SIG-M5 (cell line): ENCODE measurements around the gene SMNDC1.
A peak's percentile ranks its signal among the peaks of the same experiment; 100 is the strongest.

ENCODE experiments used
- DNase-seq: peaks from one replicate; lab custom pipeline; 2025; lab: John Stamatoyannopoulos, UW

SMNDC1 gene

DNA sequence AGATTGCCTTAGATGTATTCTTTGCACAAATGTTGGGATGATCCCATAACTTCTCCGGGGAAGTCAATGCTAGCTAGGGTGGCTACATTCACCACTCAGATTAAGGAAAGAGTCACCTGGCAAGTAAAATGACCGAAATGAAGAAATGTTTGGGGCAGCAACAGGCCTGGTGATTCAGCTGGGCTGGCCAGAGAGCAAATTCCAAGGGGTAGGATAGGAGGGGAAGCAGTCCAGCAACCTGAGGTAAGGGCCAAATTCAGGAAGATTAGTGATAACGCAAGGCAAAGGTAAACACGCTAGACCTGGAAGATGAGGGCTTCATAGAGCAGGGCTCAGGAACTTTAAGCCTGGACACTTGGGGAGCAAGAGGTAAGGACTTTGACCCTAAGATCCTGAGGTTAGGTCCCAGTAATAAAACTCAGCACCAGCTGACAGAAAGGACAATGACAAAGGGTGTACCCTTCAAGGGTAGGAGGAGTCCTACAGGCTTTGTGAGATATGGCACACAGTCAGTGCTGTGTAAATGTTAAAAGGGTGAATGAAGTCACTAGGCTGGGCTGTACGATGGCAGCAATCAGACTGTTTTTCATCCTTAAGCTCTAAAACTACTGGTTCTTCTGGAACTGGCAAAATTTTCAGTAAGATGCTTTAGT, 22.7 kb upstream of the SMNDC1 start:
- DNase-seq, result no peak

DNA sequence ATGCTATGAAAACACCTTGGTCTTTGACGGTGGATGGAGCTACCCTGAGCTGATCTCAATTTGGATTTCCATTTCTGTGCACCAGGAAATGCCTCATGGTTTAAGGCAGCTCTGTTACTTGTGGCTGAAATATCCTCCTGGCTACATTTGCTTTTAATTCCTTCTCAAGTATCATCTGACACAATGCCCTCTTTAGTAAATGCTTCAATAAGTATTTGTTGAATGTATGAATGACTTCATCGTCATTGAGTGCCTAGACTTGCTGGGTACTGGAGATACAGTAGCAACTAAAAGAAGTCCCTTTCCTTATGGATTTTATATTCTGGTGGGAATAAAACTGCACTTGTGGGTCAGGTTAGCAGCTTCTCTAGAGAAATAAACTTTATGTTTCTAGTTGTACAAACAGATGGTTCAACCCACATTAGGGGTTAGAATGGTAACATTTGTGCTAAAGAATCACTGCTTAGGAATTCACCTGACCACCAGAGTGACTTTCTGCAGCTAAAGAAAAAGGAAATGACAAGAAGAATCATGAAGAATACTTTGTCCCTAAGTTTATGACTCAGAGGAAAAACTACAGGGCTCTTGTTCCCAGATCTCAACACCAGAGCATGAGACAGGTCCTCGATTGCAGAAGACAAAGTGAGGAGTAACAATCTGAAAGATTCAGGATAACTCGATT, 21.8 kb upstream of the SMNDC1 start:
- DNase-seq, result no peak

DNA sequence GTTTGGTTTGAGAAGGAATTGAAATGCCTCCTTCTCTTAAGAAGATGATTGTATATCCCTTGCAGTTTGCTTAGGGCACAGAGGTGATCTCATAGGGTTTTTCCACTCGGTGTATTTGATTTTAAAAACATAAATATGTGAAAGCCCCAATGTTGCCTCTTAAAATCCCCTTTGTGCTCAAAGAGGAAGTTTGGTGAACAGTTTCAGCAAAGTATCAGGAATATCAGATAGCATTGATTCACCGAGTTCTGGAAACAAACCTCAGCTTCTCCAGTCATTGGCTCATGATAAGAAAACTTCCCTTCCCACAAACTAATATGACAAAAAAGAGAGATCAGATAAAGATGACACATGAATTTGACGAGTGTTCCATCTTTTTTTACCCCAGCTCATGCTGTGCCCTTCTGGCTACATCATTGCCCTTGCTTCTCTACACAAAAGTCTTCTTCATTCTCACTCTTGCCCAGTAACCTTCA, 20.1 kb upstream of the SMNDC1 start:
- no peak for DNase-seq

DNA sequence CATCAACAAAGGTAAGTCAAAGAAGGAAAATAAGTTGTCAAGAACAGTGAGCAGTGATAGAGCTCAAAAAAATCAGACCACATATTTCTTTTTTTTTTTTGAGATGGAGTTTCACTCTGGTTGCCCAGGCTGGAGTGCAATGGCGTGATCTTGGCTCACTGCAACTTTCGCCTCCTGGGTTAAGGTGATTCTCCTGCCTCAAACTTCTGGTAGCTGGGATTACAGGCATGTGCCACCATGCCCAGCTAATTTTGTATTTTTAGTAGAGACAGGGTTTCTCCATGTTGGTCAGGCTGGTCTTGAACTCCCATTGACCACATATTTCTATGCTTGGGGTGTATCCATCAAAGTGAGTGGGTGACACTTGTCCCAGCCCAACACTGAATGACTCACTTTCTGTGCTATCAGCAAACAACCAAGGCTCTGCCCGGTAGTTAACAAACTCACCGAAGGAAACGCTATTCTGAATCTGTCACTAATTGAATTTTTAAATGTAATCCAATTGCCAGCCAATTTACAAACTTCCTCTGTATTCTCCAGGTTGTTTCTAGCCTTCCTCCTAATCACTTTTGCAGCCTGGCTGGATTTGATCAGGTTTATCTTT, 19.6 kb upstream of the SMNDC1 start:
- no peak for DNase-seq

DNA sequence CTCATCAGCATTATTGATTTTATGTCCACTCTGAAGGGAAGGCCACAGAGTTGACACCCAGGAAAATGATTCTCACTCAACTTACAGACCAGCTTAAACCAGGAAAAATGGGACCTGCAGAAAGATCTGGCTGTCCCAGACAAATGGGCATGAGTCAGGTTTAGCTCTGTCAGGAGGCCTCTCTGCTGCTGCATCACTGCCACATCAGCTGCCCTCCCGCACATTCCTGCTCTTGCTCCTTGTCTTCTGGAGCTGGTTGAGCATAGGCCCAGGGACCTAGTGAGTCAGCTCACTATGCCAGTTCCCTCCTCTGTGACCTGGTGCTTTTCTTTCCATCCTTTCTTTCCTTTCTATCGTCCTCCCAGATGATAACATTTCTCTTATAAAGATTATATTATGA, 18.8 kb upstream of the SMNDC1 start:
- DNase-seq, result no peak

DNA sequence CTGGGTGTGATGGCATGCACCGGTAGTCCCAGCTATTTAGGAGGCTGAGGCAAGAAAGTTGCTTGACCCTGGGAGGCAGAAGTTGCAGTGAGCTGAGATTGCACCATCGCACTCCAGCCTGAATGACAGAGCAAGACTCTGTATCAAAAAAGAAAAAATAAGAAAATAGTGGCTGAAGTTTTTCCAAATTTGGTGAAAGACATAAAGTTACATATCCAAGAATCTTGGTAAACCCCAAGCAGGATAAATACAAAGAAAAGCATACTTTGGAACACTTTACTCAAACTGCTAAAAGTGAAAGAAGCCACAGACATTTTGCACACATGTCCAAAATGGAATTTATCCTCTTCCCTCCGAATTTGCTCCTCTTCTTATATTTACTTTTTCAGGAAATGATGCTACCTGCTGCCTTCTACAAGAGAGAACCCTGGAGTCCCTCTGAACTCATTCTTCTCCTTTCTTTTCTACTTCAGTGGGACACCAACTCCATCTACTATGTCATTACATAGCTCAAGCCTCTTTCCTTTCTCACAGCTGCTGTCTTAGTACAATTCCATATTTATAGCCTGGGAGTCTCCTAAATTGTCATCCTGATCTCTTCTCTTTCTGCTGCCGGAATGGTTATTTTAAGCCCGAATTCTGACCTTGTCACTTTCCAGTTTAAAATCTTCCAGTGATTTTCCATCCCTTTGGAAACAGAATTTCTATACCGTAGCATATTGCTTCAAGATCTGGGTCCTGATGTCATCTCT, 17.3 kb upstream of the SMNDC1 start:
- no peak for DNase-seq

DNA sequence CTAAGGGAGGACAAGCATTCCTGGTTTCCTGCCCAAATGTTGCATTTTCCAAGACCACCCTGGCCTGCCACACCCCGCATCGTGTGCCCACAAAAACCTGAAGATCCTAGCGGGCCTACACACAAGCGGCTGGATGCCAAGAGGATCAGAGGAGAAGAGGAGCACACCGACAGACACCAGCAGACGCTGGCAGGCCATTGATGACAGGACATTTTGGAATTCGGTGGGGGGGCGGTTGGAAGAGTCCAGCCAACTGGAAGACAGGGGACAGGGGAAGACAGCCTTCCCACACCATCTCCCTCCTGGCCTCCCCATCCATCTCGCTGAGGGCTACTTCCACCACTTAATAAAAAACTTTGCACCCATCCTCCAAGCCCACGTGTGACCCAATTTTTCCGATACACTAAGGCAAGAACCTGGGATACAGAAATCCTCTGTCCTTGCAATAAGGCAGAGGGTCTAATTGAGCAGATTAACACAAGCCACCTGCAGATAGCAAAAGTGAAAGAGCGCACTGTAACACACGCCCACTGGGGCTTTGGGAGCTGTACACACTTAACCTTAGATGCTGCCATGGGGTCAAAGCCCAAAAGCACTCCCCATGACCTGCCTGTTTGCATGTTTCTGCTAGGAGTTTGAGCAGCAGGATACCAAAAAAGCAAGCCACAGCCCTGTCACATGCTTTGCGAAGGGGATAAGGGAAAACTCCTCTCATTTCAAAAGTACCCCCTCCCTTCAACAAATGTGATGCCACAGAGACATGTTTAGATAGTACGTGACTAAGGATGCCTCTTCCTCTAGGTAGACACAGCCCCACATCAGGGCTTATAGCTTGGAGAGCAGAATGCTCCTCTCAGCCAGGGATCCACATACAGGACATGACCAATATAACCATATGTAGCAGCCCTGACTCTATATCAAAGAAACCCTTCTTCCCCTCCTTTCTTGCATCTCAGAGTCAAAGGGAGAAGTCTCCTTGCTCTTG, 13.4 kb upstream of the SMNDC1 start:
- DNase-seq, result no peak

DNA sequence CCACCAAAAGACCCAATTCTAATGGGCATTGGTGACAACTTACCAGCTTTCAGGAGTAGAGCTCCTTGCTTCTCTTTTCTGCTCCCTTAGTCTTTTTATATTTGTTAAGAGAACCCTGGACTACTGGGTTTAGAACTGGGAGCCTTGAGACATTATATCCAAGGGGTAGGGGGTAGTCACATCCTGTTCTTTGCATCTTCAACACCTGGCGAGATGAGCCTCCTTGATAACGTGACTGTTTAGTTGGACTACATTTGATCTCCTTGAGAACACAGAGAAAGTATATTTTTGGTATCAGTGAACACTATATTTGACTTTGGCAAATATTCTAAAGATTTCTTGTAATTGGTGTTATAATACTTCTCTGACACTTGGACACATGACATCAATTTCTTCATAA, 9.0 kb upstream of the SMNDC1 start:
- DNase-seq, result no peak

DNA sequence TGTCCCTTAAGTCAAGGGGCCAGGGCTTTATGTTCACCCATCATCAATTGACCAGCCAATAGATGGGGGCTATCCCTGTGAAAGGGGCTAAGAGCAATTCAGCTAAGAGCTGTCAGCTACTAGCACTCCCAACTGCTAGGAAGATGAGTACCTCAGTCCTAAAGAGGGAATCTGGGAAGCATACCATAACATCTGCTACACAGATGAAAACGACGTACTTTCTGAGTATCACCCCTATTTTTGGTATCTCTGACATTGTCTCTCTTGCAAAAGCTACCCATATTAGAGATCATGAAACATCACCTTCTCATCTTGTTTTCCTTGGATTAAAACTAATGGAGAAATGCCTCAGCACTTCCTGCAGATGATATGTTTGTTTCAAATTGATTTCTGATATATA, 7.5 kb upstream of the SMNDC1 start:
- DNase-seq, result no peak

DNA sequence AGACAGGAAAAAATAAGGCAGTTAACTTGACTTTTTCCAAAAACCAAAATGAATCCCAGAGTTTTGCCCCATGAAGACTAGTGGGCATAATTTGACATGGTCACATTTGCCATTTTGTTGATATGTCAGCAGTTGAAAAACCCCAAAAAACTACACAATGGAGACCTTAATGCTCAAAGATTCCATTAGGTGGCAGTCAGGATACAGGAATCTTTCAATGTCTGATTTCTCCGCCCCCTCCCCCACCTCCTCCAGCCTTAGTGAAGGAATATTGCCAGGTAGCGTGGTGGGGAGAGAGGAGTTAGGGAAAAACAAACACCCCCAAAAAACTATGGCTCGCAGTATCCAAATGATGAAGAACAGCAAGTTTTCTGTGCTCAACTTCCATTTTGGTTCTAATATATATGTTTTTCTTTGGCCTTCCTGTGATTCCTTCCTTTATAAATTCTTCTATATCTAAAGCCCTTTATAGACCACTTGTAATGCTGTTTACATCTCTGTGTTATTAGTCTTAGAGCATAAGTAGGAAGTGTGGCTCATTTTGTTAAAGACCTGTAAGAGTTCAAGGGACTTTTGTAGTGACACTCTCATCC, 6.7 kb upstream of the SMNDC1 start:
- DNase-seq, result no peak

DNA sequence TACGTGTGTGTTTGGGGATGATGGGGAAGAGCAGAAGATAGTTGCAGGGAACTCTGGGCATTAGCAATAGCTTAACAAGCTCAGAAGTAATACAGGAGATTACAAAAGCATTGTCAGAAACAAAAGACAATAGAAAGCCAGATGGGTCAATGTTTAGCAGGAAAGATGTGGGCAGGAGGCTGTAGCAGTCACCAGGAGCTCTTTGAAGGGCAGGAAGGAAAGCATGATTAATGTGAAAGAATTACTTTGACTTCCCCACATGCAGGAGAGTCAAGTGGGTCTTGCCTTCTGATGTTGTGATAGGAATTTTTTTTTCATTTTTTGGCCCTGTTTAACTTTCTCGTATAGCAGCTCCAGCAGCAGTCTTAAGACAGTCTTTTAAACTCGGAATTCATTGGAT, 6.0 kb upstream of the SMNDC1 start:
- DNase-seq, result no peak

DNA sequence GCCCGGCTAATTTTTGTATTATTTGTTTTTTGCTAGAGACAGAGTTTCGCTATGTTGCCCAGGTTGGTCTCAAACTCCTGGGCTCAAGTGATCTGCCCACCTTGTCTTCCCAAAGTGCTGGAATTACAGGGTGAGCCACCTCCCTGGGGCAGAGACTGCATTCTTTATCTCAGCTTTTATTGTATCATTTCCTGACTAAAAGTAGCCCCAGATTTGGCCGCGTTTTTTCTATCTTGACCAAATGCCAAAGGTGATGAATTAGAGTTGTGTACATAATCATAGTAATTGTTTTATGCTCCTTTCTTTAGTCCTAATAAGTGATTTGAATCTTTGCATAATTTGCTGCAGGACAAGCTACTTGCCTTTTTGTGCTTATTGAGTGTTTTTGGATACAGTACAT, 3.1 kb upstream of the SMNDC1 start:
- no peak for DNase-seq

DNA sequence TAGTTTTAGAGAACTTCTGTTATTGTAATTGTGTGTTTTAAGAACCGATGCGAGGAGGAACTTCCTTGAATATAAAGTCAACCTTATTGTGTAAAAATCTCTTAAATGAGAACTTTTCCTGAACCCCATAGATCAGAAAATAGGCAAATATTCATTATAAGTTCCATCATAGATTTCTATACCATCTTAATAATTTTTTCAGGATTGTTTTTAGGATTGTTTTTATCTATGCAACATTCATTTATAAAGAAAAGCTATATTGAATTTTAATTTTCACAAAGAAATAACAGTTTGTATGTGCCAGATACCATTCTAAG, 1.7 kb upstream of the SMNDC1 start:
- DNase-seq, result no peak

DNA sequence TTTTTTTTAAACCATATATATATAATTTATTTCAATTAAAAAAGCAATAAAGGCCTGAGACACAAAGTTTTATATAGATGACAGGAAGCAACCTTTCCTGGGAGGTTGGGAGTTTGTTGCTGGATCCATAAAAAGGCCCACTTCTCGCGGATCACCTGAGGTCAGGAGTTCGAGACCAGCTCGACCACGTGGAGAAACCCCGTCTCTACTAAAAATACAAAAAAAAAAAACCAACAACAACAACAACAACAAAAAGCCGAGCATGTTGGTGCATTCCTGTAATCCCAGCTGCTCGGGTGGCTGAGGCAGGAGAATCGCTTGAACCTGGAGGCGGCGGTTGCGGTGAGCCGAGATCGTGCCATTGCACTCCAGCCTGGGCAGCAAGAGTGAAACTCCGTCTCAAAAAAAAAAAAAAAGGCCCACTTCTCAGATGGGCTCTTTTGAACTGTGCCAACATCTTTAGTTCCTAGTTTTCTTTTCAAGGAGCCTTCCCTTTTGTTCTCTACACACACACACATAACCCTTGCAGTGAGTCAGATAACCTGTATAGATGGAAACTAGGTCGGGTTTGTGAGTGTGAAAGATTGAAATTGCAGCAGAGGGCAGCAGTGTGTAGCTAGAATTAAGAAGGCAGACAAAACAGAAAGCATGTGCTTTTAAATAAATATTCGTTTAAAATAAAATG, 1.2 kb upstream of the SMNDC1 start:
- peak; percentile 82 for DNase-seq

DNA sequence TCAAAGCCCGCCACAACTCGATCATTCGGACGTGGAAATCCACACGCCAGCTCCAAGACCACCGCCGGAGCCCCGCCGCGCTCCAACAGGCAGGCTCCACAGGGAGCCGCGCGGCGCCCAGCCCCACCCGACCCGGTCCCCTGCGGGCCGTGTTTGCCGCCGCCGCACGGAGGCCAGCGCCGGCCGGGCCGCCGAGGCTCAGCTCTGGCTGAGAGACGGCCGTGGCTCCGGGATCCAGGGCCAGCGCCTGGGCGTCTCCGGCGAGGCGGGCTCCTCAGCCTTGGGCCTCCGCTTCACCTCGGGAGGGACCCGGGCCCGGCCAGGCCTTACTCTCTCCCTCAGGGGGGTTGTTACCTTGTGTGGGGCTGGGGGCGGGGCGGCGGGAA, 333 bp downstream of the SMNDC1 start:
- no peak for DNase-seq

DNA sequence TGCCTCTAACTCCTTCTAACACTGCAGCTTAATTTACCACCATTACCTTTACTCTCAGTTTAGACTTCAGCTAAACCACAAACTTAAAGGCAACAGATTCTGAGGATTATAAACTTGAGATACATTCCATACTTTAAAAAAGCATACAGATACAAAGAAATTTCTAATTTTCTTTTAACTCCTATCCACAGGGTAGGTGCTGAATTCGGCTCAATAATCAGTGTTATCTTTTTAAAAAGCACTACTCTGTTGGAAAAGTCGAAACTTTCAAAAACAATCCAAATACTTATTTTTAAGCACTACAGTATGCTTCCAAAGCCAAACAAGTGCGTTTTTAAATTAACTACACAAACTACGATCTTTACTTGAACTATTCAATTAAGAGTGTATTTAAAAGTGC, 1.0 kb downstream of the SMNDC1 start:
- DNase-seq, result no peak

DNA sequence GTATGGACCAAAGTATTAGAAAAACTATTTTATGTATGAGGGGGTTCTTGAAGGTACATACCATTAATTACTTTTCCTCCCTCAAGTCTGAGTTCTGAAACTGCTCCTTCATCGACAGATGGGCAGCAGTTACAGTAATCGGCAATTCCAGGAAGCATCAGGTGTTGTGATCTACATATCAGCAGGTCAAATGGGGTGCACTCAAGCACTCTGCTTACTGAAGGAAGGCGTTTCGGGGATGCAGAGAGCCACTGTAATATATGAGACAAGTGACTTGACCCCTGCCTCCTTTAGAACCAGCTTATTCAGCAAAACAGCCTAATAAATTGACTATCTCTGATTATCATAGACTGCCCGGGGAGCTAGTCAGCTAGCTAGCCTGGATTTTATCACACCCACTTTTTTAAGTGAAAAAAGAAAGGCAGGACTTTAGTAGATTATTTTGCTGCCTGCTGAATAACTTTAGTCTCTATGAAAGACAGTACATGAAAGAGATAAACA, 4.2 kb downstream of the SMNDC1 start:
- no peak for DNase-seq

DNA sequence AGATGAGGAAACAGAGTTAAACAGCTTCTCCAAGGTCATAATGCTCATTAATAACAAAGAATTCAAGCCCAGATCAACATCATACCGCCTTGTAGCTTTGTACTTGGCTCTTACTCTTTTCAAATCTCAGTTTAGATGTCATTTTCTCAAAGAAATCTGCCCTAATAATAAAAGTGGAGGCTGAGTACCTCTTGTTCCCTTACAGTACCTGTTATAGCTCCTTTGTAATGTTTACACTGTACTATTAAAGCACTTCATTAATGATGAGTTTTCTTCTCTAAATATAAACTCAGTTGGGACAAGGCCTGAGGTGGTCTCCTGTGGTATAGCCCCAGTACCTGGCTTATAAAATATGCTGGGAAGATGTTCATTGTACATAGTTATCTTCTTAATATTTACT, 7.8 kb downstream of the SMNDC1 start:
- DNase-seq, result no peak

DNA sequence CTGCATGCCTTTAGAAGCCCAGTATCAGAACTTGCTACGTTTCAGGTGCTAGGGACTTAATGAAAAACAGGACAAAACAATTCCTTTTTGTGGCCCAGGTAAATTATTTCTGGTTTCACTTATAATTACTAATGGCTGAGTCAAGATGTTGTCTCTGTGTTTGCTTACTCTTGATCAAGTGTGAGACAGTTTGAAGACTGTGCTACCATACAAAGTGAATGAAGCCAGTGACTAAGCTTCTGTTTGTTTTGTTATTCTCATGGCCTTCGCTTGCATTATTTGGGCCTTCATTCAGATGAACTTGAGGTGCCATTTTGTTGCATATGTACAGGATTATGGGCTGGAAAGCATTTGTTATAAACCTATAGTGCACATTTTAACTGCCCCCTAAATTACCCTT, 17.9 kb downstream of the SMNDC1 start:
- no peak for DNase-seq

DNA sequence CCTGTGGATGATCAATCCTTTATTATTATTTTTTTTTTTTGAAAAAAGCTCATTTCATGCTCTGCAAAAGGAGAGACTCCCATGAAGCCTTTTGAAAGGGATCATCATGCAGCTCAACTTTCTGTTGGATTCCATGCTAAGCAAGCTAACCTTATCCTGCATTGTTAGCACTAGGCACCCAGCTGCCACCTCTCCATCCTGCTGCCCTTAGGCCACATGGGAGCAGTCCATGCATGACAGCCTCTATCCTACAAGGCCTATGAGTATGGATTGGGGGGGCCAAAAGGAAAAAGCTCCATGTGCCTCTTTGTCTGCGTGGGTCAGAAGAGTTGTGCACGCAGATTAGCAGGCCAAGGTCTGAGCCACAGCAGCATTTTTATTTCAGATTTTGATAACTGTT, 19.2 kb downstream of the SMNDC1 start:
- DNase-seq, result no peak

DNA sequence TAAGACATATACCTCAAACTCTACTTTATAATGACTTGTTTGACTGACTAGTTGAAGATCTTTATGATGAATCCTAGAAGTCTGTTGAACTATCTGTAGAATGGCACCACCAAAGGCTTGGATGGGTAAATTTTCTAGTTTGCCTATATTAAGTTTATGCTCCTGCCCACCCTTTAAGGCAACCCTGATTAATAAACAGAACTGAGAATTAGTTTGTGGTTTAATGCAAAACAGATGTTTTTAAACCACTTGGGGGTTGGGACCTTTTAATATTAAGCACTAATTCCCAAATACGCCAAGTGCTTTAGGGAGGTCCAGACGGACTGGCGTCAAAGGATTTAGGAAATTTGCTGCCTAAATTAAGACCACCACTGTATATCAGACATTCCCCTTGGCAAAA, 20.5 kb downstream of the SMNDC1 start:
- no peak for DNase-seq
